H1 (cell line): ENCODE data around the gene RNASE1. TPM values are rescaled to one million over a fixed set of nuclear protein-coding genes. Genes with fewer than 3 reads are reported as not detected.

Experiments used
- EGR1 ChIP-seq: IDR thresholded peaks from 2 replicates; pipeline ENCODE4 v1.6.1; 2011; ENCODE audit warnings: low read depth, low read length, borderline replicate concordance
- KDM4A ChIP-seq: IDR thresholded peaks from one replicate; pipeline ENCODE4 v1.7.1; 2012; ENCODE audit warnings: low read depth, mild to moderate bottlenecking, moderate library complexity, low read length, inconsistent platforms; ENCODE audit not compliant: severe bottlenecking
- NANOG ChIP-seq: IDR thresholded peaks from 2 replicates; pipeline ENCODE4 v1.6.1; 2011; ENCODE audit warnings: low read length, low read depth, mild to moderate bottlenecking, inconsistent platforms; ENCODE audit not compliant: insufficient read depth, poor library complexity, severe bottlenecking
- RXRA ChIP-seq: IDR thresholded peaks from 2 replicates; pipeline ENCODE4 v1.6.1; 2011; ENCODE audit warnings: low read depth, mild to moderate bottlenecking, low read length, moderate library complexity; ENCODE audit not compliant: insufficient read depth
- SIX5 ChIP-seq: IDR thresholded peaks from 2 replicates; pipeline ENCODE4 v1.6.1; 2011; ENCODE audit warnings: mild to moderate bottlenecking, low read depth, low read length
- SRF ChIP-seq: IDR thresholded peaks from 2 replicates; pipeline ENCODE4 v1.6.1; 2011; ENCODE audit warnings: mild to moderate bottlenecking, low read depth, low read length, moderate library complexity
- polyA plus RNA-seq, 7 experiments: library from polyadenylated mRNA; depleted of rRNA in 3 of 7; stranded (reverse) in 5 of 7; unstranded in 2 of 7; fragments of >200 nt in 5 of 7; fragments of 200-250 nt in 2 of 7; gene quantifications; 1 replicate in 5 of 7; 2 replicates in 1 of 7; 4 replicates in 1 of 7; pipeline versions ENCODE4 v1.2.1 to v1.2.3, GENCODE V29; 2011 to 2013; ENCODE audit warnings: missing spikeins in 2 of 7, mixed read lengths in 2 of 7
- total RNA-seq: library from RNA; stranded (reverse); fragmentation: NEBNext Ultra II Directional; extraction: Animal tissue kit (Norgen Biotek cat#: 25700); gene quantifications from 2 replicates; pipeline ENCODE4 v1.2.1, GENCODE V29; 2021

RNASE1 gene
- total and polyA plus RNA-seq, 2 of the 8 experiments (the other 6 are each of a cell fraction or from before 2014, with no cell fraction given), result 2.2 to 13.4 TPM

- TF ChIP-seq RXRA, result no peak
- TF ChIP-seq EGR1, result no peak
- no peak for TF ChIP-seq SRF
- TF ChIP-seq SIX5, result no peak
- no peak for TF ChIP-seq NANOG
- TF ChIP-seq KDM4A, result no peak
Observed at GRCh38 chr14:20808162-20808483, 5.5 kb upstream of the RNASE1 start (continued).
